A549 (cell line): ENCODE data around the gene PCDHA1.

ENCODE experiments used
- CHD2 ChIP-seq: fragments of 150-350 bp; IDR thresholded peaks from 2 replicates; pipeline ENCODE4 v1.6.1; 2014; ENCODE audit warnings: low read length; ENCODE audit not compliant: partially characterized antibody
- CTCF ChIP-seq: fragments of >200 bp; sonication (Bioruptor Twin); formaldehyde crosslinking; IDR thresholded peaks from 3 replicates; pipeline ENCODE4 v1.5.1; 2016
- HOXA7 ChIP-seq: fragments of 250-450 bp; sonication (Bioruptor Pico); IDR thresholded peaks from 2 replicates; pipeline ENCODE4 v1.5.0; 2020; ENCODE audit warnings: mild to moderate bottlenecking, moderate library complexity
- MAFK ChIP-seq: fragments of 450-650 bp; IDR thresholded peaks from 2 replicates; pipeline ENCODE4 v1.6.1; 2014; ENCODE audit not compliant: partially characterized antibody
- MAX ChIP-seq: IDR thresholded peaks from 2 replicates; pipeline ENCODE4 v1.6.1; 2012
- POLR2AphosphoS2 ChIP-seq: conservative IDR thresholded peaks from 2 replicates; pipeline ENCODE4 v1.6.1; 2012; ENCODE audit warnings: low read length, improper control_type of control experiment, inconsistent platforms
- RFX5 ChIP-seq: fragments of 450-650 bp; IDR thresholded peaks from 2 replicates; pipeline ENCODE4 v1.7.1; 2014; ENCODE audit warnings: antibody characterized with exemption, mild to moderate bottlenecking, moderate library complexity
- ZSCAN20 ChIP-seq: fragments of 250-450 bp; sonication (Bioruptor Pico); IDR thresholded peaks from 2 replicates; pipeline ENCODE4 v1.8.0; 2022; ENCODE audit warnings: mild to moderate bottlenecking, moderate library complexity

- TF ChIP-seq CTCF, result peak; percentile 31; the same call in 1 of the 3 replicates
- TF ChIP-seq HOXA7 (CRISPR knock-in tag), result no peak
- TF ChIP-seq RFX5, result no peak
- no peak for TF ChIP-seq CHD2
- TF ChIP-seq MAX, result no peak
- TF ChIP-seq ZSCAN20, result no peak
- no peak for TF ChIP-seq POLR2AphosphoS2
- TF ChIP-seq MAFK, result no peak
Observed at GRCh38 chr5:140801494-140801841, 15.5 kb downstream of the PCDHA1 start.
